Uterus (tissue), 4 donors: ENCODE data around the gene PDE4D. TPM values are rescaled to one million over a fixed set of nuclear protein-coding genes. Genes with fewer than 3 reads are reported as not detected.

Source experiments
- DNase-seq, 2 donors: peaks; one replicate each; pipeline ENCODE4 v3.0.0-alpha.2; 2019 to 2020
- H3K27ac ChIP-seq, 2 donors: fragments of 200-600 bp; sonication (generic); 1 replicate in 1 of 2; 2 replicates in 1 of 2; pipeline ENCODE4 v1.5.1; 2016 to 2018
- H3K27me3 ChIP-seq, 2 donors: fragments of 200-600 bp; sonication (generic); one replicate each; pipeline ENCODE4 v1.5.1; 2018 to 2019; ENCODE audit warnings: control low read depth in 1 of 2
- H3K36me3 ChIP-seq, 2 donors: fragments of 200-600 bp; sonication (generic); one replicate each; pipeline ENCODE4 v1.5.1; 2019; ENCODE audit warnings: control low read depth in 1 of 2
- H3K4me1 ChIP-seq, 2 donors: fragments of 200-600 bp; sonication (generic); one replicate each; pipeline ENCODE4 v1.5.1; 2018 to 2019; ENCODE audit warnings: control low read depth in 1 of 2
- H3K4me3 ChIP-seq, 2 donors: fragments of 200-600 bp; sonication (generic); 1 replicate in 1 of 2; 2 replicates in 1 of 2; pipeline ENCODE4 v1.5.1; 2018 to 2019; ENCODE audit warnings: mild to moderate bottlenecking in 1 of 2
- H3K9me3 ChIP-seq, 2 donors: fragments of 200-600 bp; sonication (generic); one replicate each; pipeline ENCODE4 v1.5.1; 2019; ENCODE audit warnings: control low read depth in 1 of 2
- POLR2A ChIP-seq, 2 donors: fragments of 450-650 bp; IDR thresholded peaks; one replicate each; pipeline ENCODE4 v1.6.1; 2016; ENCODE audit warnings: antibody characterized with exemption in 2 of 2, mild to moderate bottlenecking in 1 of 2, moderate library complexity in 1 of 2
- intact Hi-C: fragments of 100-400 bp; cut with DNase I; formaldehyde crosslinking; loops from one replicate; pipeline ENCODE4 v1.15.1; 2023; ENCODE audit warnings: low total_unique reads
- total RNA-seq, 4 donors: library from RNA; depleted of rRNA in 3 of 4; stranded (reverse); fragments of >200 nt in 3 of 4; gene quantifications; one replicate each; pipeline versions ENCODE4 v1.1.0 to v1.2.4, GENCODE V29; 2014 to 2023
- TF ChIP-seq, protein P1 (sequence below), 4 experiments: fragments of 200-600 bp in 2 of 4; fragments of 450-650 bp in 2 of 4; sonication (generic) in 2 of 4; IDR thresholded peaks; one replicate each; pipeline ENCODE4 v1.5.1; 2016 to 2019; ENCODE audit warnings: antibody characterized with exemption in 4 of 4, mild to moderate bottlenecking in 2 of 4, moderate library complexity in 1 of 4
- donor health status: DM: yes; HTN: yes; CAD: no.

Gene PDE4D
- total RNA-seq, 4 donors from 2014 or later = 27.1 to 77.0 (median 45.8) TPM

- no peak overlapping the region for H3K4me3 ChIP-seq
- no peak for DNase-seq
- H3K9me3 ChIP-seq = no peaks in the 10 kb centered on the region
- H3K4me1 ChIP-seq = no peaks in the 10 kb centered on the region
- no peaks in the 10 kb centered on the region for H3K36me3 ChIP-seq
- H3K27me3 ChIP-seq = no peaks in the 10 kb centered on the region
- no peak overlapping the region for H3K27ac ChIP-seq
- intact Hi-C loops = no loop called here
- no peak for TF ChIP-seq POLR2A (IDR thresholded peaks at IDR 0.05)
- TF ChIP-seq, protein P1, sequence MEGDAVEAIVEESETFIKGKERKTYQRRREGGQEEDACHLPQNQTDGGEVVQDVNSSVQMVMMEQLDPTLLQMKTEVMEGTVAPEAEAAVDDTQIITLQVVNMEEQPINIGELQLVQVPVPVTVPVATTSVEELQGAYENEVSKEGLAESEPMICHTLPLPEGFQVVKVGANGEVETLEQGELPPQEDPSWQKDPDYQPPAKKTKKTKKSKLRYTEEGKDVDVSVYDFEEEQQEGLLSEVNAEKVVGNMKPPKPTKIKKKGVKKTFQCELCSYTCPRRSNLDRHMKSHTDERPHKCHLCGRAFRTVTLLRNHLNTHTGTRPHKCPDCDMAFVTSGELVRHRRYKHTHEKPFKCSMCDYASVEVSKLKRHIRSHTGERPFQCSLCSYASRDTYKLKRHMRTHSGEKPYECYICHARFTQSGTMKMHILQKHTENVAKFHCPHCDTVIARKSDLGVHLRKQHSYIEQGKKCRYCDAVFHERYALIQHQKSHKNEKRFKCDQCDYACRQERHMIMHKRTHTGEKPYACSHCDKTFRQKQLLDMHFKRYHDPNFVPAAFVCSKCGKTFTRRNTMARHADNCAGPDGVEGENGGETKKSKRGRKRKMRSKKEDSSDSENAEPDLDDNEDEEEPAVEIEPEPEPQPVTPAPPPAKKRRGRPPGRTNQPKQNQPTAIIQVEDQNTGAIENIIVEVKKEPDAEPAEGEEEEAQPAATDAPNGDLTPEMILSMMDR (IDR thresholded peaks at IDR 0.05) = no peak
Measured at GRCh38 chr5:58988938-58989337, 904.6 kb downstream of the PDE4D start.

- intact Hi-C loops = no loop called here
- no peaks in the 10 kb centered on the region for H3K4me1 ChIP-seq
- no peaks in the 10 kb centered on the region for H3K9me3 ChIP-seq
- H3K36me3 ChIP-seq = no peaks in the 10 kb centered on the region
- no peak for DNase-seq
- H3K27ac ChIP-seq = no peak overlapping the region
- H3K4me3 ChIP-seq = no peak overlapping the region
- H3K27me3 ChIP-seq = no peaks in the 10 kb centered on the region
- TF ChIP-seq, protein P1 (IDR thresholded peaks at IDR 0.05) = no peak
- no peak for TF ChIP-seq POLR2A (IDR thresholded peaks at IDR 0.05)
Measured at GRCh38 chr5:58987193-58987592, 906.3 kb downstream of the PDE4D start.

- Histone ChIP-seq H3K27ac (no peak overlapping the region), H3K4me1 (no peaks in the 10 kb centered on the region), H3K4me3 (no peak overlapping the region), H3K27me3 (no peaks in the 10 kb centered on the region), H3K9me3 (no peaks in the 10 kb centered on the region), H3K36me3 (no peaks in the 10 kb centered on the region)
- DNase-seq = no peak
- TF ChIP-seq POLR2A (IDR thresholded peaks at IDR 0.05) = no peak
- TF ChIP-seq, protein P1 (IDR thresholded peaks at IDR 0.05) = no peak
- intact Hi-C loops = no loop called here
Measured at GRCh38 chr5:58986281-58986680, 907.2 kb downstream of the PDE4D start.

DNA sequence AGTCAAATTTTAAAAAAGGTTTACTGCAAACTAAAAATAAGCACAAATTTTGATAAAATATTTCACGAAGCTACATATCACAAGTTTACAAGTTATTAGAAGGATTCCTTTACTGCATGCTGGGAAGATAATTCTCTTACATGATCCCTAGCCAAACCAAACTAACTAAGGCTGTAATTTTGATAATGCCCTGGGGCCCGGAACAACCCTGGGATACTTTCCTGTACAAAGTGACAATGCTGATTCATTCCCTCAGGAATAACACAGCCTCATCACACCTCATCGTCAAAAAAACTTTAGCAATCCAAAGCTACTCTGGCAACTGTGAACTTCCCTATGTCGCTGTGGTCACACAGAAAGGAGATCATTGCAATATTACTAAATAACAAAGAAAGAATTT is 907.8 kb downstream of the PDE4D start:
- H3K27ac ChIP-seq = no peak overlapping the region
- no peaks in the 10 kb centered on the region for H3K36me3 ChIP-seq
- intact Hi-C loops = no loop called here

DNA sequence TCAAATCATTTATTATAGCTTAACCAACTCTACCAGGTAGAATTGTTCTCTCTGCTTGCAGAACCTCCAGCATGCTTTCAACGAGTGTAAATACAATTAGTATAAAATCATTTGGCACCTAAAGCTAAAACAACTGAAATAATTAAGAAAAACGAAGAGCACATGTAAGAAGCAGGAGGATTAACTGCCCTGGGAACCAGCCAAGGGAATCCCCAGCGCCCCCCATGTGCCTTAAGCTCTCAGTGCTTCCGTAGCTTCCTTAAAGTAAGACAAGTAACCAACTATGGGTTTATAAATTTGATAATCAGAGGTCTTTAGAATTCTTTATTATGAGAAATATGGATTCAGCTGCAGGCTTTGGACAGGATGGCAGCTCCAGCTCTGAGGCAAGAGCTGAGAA is 908.2 kb downstream of the PDE4D start:
- intact Hi-C loops = no loop called here
- no peak overlapping the region for H3K27ac ChIP-seq
- no peak overlapping the region for H3K4me3 ChIP-seq
- no peaks in the 10 kb centered on the region for H3K9me3 ChIP-seq
- no peaks in the 10 kb centered on the region for H3K27me3 ChIP-seq
- DNase-seq = no peak
- no peak for TF ChIP-seq POLR2A (IDR thresholded peaks at IDR 0.05)
- TF ChIP-seq, protein P1 (IDR thresholded peaks at IDR 0.05) = no peak
- H3K4me1 ChIP-seq = no peaks in the 10 kb centered on the region
- H3K36me3 ChIP-seq = no peaks in the 10 kb centered on the region

More for the DNA sequence above, 907.8 kb downstream of the PDE4D start:
- no peaks in the 10 kb centered on the region for H3K4me1 ChIP-seq
- no peaks in the 10 kb centered on the region for H3K27me3 ChIP-seq
- no peak overlapping the region for H3K4me3 ChIP-seq
- DNase-seq = no peak
- H3K9me3 ChIP-seq = no peaks in the 10 kb centered on the region
- TF ChIP-seq, protein P1 (IDR thresholded peaks at IDR 0.05) = no peak
- TF ChIP-seq POLR2A (IDR thresholded peaks at IDR 0.05) = no peak
